Glutamatergic neuron (in vitro differentiated cells): ENCODE results near the gene VASP. TPM values are rescaled to one million over a fixed set of nuclear protein-coding genes. Genes with fewer than 3 reads are reported as not detected.

Source experiments
- DNase-seq: peaks from one replicate; pipeline ENCODE4 v3.0.0; 2022
- H3K27ac Mint-ChIP-seq: one replicate; pipeline ENCODE4 v1.8.0; 2020; ENCODE audit warnings: mild to moderate bottlenecking, mixed read lengths, inconsistent platforms; ENCODE audit not compliant: unreplicated experiment
- H3K27me3 Mint-ChIP-seq: one replicate; pipeline ENCODE4 v1.8.0; 2020; ENCODE audit warnings: mild to moderate bottlenecking, moderate library complexity, mixed read lengths, inconsistent platforms; ENCODE audit not compliant: unreplicated experiment
- H3K36me3 Mint-ChIP-seq: one replicate; pipeline ENCODE4 v1.8.0; 2020; ENCODE audit warnings: mild to moderate bottlenecking, mixed read lengths, inconsistent platforms; ENCODE audit not compliant: unreplicated experiment
- H3K4me1 Mint-ChIP-seq: one replicate; pipeline ENCODE4 v1.8.0; 2020; ENCODE audit warnings: mild to moderate bottlenecking, low read depth, mixed read lengths, inconsistent platforms; ENCODE audit not compliant: unreplicated experiment
- H3K4me3 Mint-ChIP-seq: one replicate; pipeline ENCODE4 v1.8.0; 2020; ENCODE audit warnings: mild to moderate bottlenecking, mixed read lengths, inconsistent platforms; ENCODE audit not compliant: unreplicated experiment
- H3K9me3 Mint-ChIP-seq: one replicate; pipeline ENCODE4 v1.8.0; 2020; ENCODE audit warnings: mild to moderate bottlenecking, moderate library complexity, mixed read lengths, inconsistent platforms; ENCODE audit not compliant: unreplicated experiment
- CTCF ChIP-seq: fragments of 200-600 bp; sonication (generic); IDR thresholded peaks from one replicate; pipeline ENCODE4 v1.5.0; 2021; ENCODE audit not compliant: partially characterized antibody, unreplicated experiment
- long read RNA-seq: library from polyadenylated mRNA; unstranded; transcript quantifications from one replicate; pipeline ENCODE4 v2.0.0, GENCODE V29; 2020; ENCODE audit not compliant: unreplicated experiment
- total RNA-seq: library from RNA; stranded (reverse); fragmentation: NEBNext Ultra II Directional; extraction: Animal tissue kit (Norgen Biotek cat#: 25700); gene quantifications from one replicate; pipeline ENCODE4 v1.2.1, GENCODE V29; 2021; ENCODE audit not compliant: unreplicated experiment

The VASP gene
- 73.6 TPM for total RNA-seq
- long read RNA-seq, partial matches to known transcripts: 1 of 3 reads
- long read RNA-seq, other reads (novel, unspliced or antisense): 2 of 3 reads

- H3K9me3 Mint-ChIP-seq: peaks cover 4% of the 10 kb centered on the region
- H3K27me3 Mint-ChIP-seq: peaks cover 8% of the 10 kb centered on the region
- peak within 1 kb of the TSS; percentile 98 for H3K4me3 Mint-ChIP-seq
- peak within 1 kb of the TSS; percentile 88 for H3K27ac Mint-ChIP-seq
- H3K4me1 Mint-ChIP-seq: no peaks in the 10 kb centered on the region
- DNase-seq: peak; percentile 85
- no peak for TF ChIP-seq CTCF
- H3K36me3 Mint-ChIP-seq: no peaks in the 10 kb centered on the region
Measured at GRCh38 chr19:45506989-45507871, at the start of gene VASP. Gene VASP (plus strand): TSS chr19:45507479. CDS start chr19:45507772, 293 bp downstream.

GRCh38 chr19:45457776-45458175, 49.5 kb upstream of the VASP start:
- Mint-ChIP-seq H3K4me3 (no peak overlapping the region), H3K36me3 (no peaks in the 10 kb centered on the region), H3K27me3 (peaks cover 2% of the 10 kb centered on the region), H3K27ac (no peak overlapping the region), H3K4me1 (no peaks in the 10 kb centered on the region), H3K9me3 (peaks cover 5% of the 10 kb centered on the region)
- no peak for TF ChIP-seq CTCF
- no peak for DNase-seq

GRCh38 chr19:45460807-45461347, 46.4 kb upstream of the VASP start:
- H3K9me3 Mint-ChIP-seq: peaks cover 4% of the 10 kb centered on the region
- H3K27ac Mint-ChIP-seq: no peak overlapping the region
- no peaks in the 10 kb centered on the region for H3K4me1 Mint-ChIP-seq
- H3K36me3 Mint-ChIP-seq: no peaks in the 10 kb centered on the region
- H3K27me3 Mint-ChIP-seq: peaks cover 2% of the 10 kb centered on the region
- no peak for DNase-seq
- no peak overlapping the region for H3K4me3 Mint-ChIP-seq
- no peak for TF ChIP-seq CTCF

GRCh38 chr19:45462174-45462573, 45.1 kb upstream of the VASP start:
- Mint-ChIP-seq H3K27me3 (peaks cover 2% of the 10 kb centered on the region), H3K4me1 (no peaks in the 10 kb centered on the region), H3K27ac (no peak overlapping the region), H3K9me3 (peaks cover 2% of the 10 kb centered on the region), H3K4me3 (no peak overlapping the region), H3K36me3 (no peaks in the 10 kb centered on the region)
- TF ChIP-seq CTCF: no peak
- DNase-seq: no peak

GRCh38 chr19:45463241-45463640, 44.0 kb upstream of the VASP start:
- Mint-ChIP-seq H3K36me3 (no peaks in the 10 kb centered on the region), H3K4me1 (peaks cover 2% of the 10 kb centered on the region), H3K27ac (no peak overlapping the region), H3K9me3 (no peaks in the 10 kb centered on the region), H3K4me3 (no peak overlapping the region), H3K27me3 (peaks cover 6% of the 10 kb centered on the region)
- no peak for DNase-seq
- TF ChIP-seq CTCF: no peak
